H9 (cell line): Measurements from ENCODE around the gene FCAMR. TPM values are rescaled to one million over a fixed set of nuclear protein-coding genes. Genes with fewer than 3 reads are reported as not detected.

Experiments
- DNase-seq: peaks from one replicate; pipeline ENCODE4 v3.0.0-alpha.2; 2017
- H2AFZ ChIP-seq: one replicate; pipeline ENCODE4 v1.6.1; 2013; ENCODE audit warnings: mild to moderate bottlenecking, low read length, control low read depth, moderate library complexity
- H2AK5ac ChIP-seq: 2 replicates; pipeline ENCODE4 v1.6.1; 2013; ENCODE audit warnings: low read length, control low read depth, mixed read lengths; ENCODE audit not compliant: insufficient read length
- H2BK120ac ChIP-seq: one replicate; pipeline ENCODE4 v1.6.1; 2013; ENCODE audit warnings: low read depth, mild to moderate bottlenecking, low read length, control low read depth, inconsistent platforms; ENCODE audit not compliant: poor library complexity, severe bottlenecking
- H2BK12ac ChIP-seq: 2 replicates; pipeline ENCODE4 v1.6.1; 2013; ENCODE audit warnings: low read length, control low read depth, mixed read lengths, low read depth; ENCODE audit not compliant: insufficient read length
- H2BK15ac ChIP-seq: 2 replicates; pipeline ENCODE4 v1.6.1; 2013; ENCODE audit warnings: low read depth, low read length, control low read depth
- H2BK20ac ChIP-seq: one replicate; pipeline ENCODE4 v1.6.1; 2013; ENCODE audit warnings: low read depth, mild to moderate bottlenecking, low read length, control low read depth, inconsistent platforms; ENCODE audit not compliant: poor library complexity, severe bottlenecking
- H2BK5ac ChIP-seq: 2 replicates; pipeline ENCODE4 v1.6.1; 2013; ENCODE audit warnings: low read length, control low read depth, mixed read lengths; ENCODE audit not compliant: insufficient read length
- H3K14ac ChIP-seq: 2 replicates; pipeline ENCODE4 v1.6.1; 2013; ENCODE audit warnings: low read length, control low read depth; ENCODE audit not compliant: insufficient read depth
- H3K18ac ChIP-seq: 2 replicates; pipeline ENCODE4 v1.6.1; 2013; ENCODE audit warnings: low read depth, mild to moderate bottlenecking, mixed read lengths, low read length, control low read depth; ENCODE audit not compliant: insufficient read length
- H3K23ac ChIP-seq: 2 replicates; pipeline ENCODE4 v1.6.1; 2013; ENCODE audit warnings: low read length, control low read depth, mixed read lengths, low read depth; ENCODE audit not compliant: insufficient read length
- H3K23me2 ChIP-seq: 2 replicates; pipeline ENCODE4 v1.6.1; 2013; ENCODE audit warnings: low read depth, mild to moderate bottlenecking, mixed read lengths, low read length, control low read depth; ENCODE audit not compliant: insufficient read length, poor library complexity, severe bottlenecking
- H3K27ac ChIP-seq: 2 replicates; pipeline ENCODE4 v1.5.1; 2013; ENCODE audit warnings: low read length, control low read depth, mixed read lengths, low read depth; ENCODE audit not compliant: insufficient read length
- H3K27me3 ChIP-seq: 2 replicates; pipeline ENCODE4 v1.6.1; 2013; ENCODE audit warnings: low read length, control low read depth, inconsistent platforms; ENCODE audit not compliant: insufficient read depth
- H3K4ac ChIP-seq: 2 replicates; pipeline ENCODE4 v1.6.1; 2013; ENCODE audit warnings: low read depth, mild to moderate bottlenecking, control low read depth, inconsistent platforms, low read length, moderate library complexity
- H3K4me1 ChIP-seq: 2 replicates; pipeline ENCODE4 v1.6.1; 2013; ENCODE audit warnings: low read length, control low read depth, inconsistent platforms; ENCODE audit not compliant: insufficient read depth
- H3K4me2 ChIP-seq: 2 replicates; pipeline ENCODE4 v1.6.1; 2013; ENCODE audit warnings: low read length, control low read depth, mixed read lengths; ENCODE audit not compliant: insufficient read length, insufficient read depth
- H3K56ac ChIP-seq: 2 replicates; pipeline ENCODE4 v1.6.1; 2013; ENCODE audit warnings: low read depth, mild to moderate bottlenecking, mixed read lengths, low read length, control low read depth; ENCODE audit not compliant: insufficient read length
- H3K79me1 ChIP-seq: 2 replicates; pipeline ENCODE4 v1.6.1; 2013; ENCODE audit warnings: low read depth, mild to moderate bottlenecking, moderate library complexity, low read length, control low read depth, inconsistent platforms; ENCODE audit not compliant: insufficient read depth, poor library complexity, severe bottlenecking
- H3K79me2 ChIP-seq: 2 replicates; pipeline ENCODE4 v1.6.1; 2013; ENCODE audit warnings: low read length, control low read depth, inconsistent platforms; ENCODE audit not compliant: insufficient read depth
- H3K9ac ChIP-seq: 2 replicates; pipeline ENCODE4 v1.6.1; 2013; ENCODE audit warnings: low read length, control low read depth, mixed read lengths; ENCODE audit not compliant: insufficient read length; ENCODE audit errors: extremely low read depth
- H3K9me3 ChIP-seq: one replicate; pipeline ENCODE4 v1.6.1; 2013; ENCODE audit warnings: low read depth, low read length, inconsistent platforms; ENCODE audit not compliant: control insufficient read depth
- H3T11ph ChIP-seq: one replicate; pipeline ENCODE4 v1.6.1; 2013; ENCODE audit warnings: mild to moderate bottlenecking, low read length, control low read depth, inconsistent platforms
- H4K20me1 ChIP-seq: one replicate; pipeline ENCODE4 v1.6.1; 2013; ENCODE audit not compliant: control insufficient read depth, insufficient read length, insufficient read depth
- H4K5ac ChIP-seq: 2 replicates; pipeline ENCODE4 v1.6.1; 2013; ENCODE audit warnings: low read depth, mild to moderate bottlenecking, mixed read lengths, low read length, control low read depth; ENCODE audit not compliant: insufficient read length
- H4K8ac ChIP-seq: replicated peaks from 2 replicates; pipeline ENCODE4 v1.6.1; 2013; ENCODE audit warnings: low read length, control low read depth, mixed read lengths, low read depth; ENCODE audit not compliant: insufficient read length
- H4K91ac ChIP-seq: 2 replicates; pipeline ENCODE4 v1.6.1; 2013; ENCODE audit warnings: low read depth, mild to moderate bottlenecking, moderate library complexity, mixed read lengths, low read length, control low read depth; ENCODE audit not compliant: insufficient read length
- H3K27ac Mint-ChIP-seq, 3 experiments: 2 replicates in 2 of 3; 3 replicates in 1 of 3; pipeline ENCODE4 v1.8.0; 2020 to 2021; ENCODE audit warnings: mixed read lengths in 3 of 3, mild to moderate bottlenecking in 1 of 3, moderate library complexity in 1 of 3
- H3K27me3 Mint-ChIP-seq: 2 replicates; pipeline ENCODE4 v1.8.0; 2021; ENCODE audit warnings: low read depth, mild to moderate bottlenecking, moderate library complexity, mixed read lengths
- H3K36me3 Mint-ChIP-seq, 3 experiments: 2 replicates in 2 of 3; 3 replicates in 1 of 3; pipeline ENCODE4 v1.8.0; 2020 to 2021; ENCODE audit warnings: low read depth in 3 of 3, mixed read lengths in 3 of 3; ENCODE audit not compliant: insufficient read depth in 1 of 3
- H3K4me1 Mint-ChIP-seq, 2 experiments: 2 replicates each; pipeline ENCODE4 v1.8.0; 2020; ENCODE audit warnings: mixed read lengths in 2 of 2
- H3K4me3 Mint-ChIP-seq, 2 experiments: 2 replicates in 1 of 2; 3 replicates in 1 of 2; pipeline ENCODE4 v1.8.0; 2020 to 2021; ENCODE audit warnings: mild to moderate bottlenecking in 2 of 2, mixed read lengths in 2 of 2, moderate library complexity in 1 of 2
- H3K9me3 Mint-ChIP-seq, 2 experiments: 2 replicates in 1 of 2; 3 replicates in 1 of 2; pipeline ENCODE4 v1.8.0; 2020; ENCODE audit warnings: mild to moderate bottlenecking in 2 of 2, mixed read lengths in 2 of 2, moderate library complexity in 1 of 2
- WGBS: extraction: QIAGEN DNeasy Blood & Tissue Kit; methylation state at CpG from one replicate; pipeline ENCODE4 v1.1.7; 2013; ENCODE audit warnings: missing lambda C conversion rate, low lambda C conversion rate, mixed read lengths; ENCODE audit not compliant: insufficient read length; ENCODE audit errors: extremely low coverage; 5-methylcytosine and 5-hydroxymethylcytosine counted together
- total RNA-seq: library from RNA; stranded (reverse); gene quantifications from 2 replicates; pipeline ENCODE4 v1.2.1, GENCODE V29; 2021
- TF ChIP-seq, protein P1 (sequence below): fragments of 200-600 bp; sonication (generic); conservative IDR thresholded peaks from 3 replicates; pipeline ENCODE4 v1.8.0; 2021; ENCODE audit warnings: antibody characterized with exemption, mild to moderate bottlenecking

Gene FCAMR
- total RNA-seq, 1 experiment from 2014 or later = not detected

DNA sequence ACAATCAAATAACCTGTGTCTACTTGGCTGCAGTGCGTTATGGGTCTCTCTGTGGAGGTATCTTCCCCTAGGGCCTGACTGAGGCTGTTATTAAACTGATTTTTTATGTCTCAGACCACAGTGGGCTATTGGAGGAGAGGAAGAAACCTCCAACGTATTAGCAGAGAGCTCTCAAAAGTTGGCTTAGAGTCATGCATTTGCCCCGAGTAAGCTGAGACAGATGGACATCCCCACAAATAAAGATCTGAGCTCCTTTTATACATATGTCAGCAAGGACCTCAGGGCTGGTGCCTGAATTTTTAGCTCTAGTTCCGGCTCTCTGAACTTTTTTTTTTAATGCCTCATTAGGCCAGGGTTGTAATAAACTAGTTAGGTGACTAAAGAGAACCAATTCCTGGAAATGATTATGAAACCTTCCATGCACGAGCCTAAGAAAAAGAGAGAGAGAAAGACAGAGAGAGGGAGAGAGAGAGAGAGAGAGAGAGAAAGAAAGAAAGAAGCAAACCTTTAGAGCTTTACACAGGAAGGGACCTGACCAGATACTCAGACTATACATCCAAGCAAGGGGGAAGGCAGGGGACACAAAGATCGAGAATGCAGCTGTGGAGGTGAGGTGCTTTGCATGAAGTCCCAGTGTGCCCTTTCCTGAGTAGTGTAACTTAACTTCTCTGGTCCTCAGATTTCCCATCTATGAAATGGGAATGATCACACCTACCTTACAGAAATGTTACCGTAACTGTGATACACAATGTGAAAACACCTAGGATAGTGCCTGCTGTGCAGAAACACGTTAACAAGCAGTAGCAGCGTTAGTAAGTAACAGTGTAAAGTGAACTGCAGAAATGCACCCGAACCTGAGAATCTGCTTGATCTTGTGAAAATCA lies 15.6 kb downstream of the FCAMR start:
- Histone ChIP-seq H2BK12ac (no peak overlapping the region), H2BK15ac (no peak overlapping the region), H2AFZ (no peak overlapping the region), H3K79me1 (no peaks in the 10 kb centered on the region), H3K27me3 (no peaks in the 10 kb centered on the region), H3K9me3 (no peaks in the 10 kb centered on the region), H2BK120ac (no peak overlapping the region), H3K23me2 (no peaks in the 10 kb centered on the region), H3K56ac (no peak overlapping the region), H3K4me1 (no peaks in the 10 kb centered on the region), H2BK5ac (no peak overlapping the region), H3K18ac (no peak overlapping the region), H3K14ac (no peak overlapping the region), H3K23ac (no peak overlapping the region), H4K20me1 (no peaks in the 10 kb centered on the region), H3K9ac (no peak overlapping the region), H4K8ac (no peak overlapping the region), H3K4me2 (no peak overlapping the region), H4K5ac (no peak overlapping the region), H3K4ac (no peak overlapping the region), H3K27ac (no peak overlapping the region), H2AK5ac (no peak overlapping the region), H4K91ac (no peak overlapping the region), H3K79me2 (no peaks in the 10 kb centered on the region), H2BK20ac (no peak overlapping the region), H3T11ph (no peak overlapping the region)
- no peak for DNase-seq
- no CpG with 5 or more reads among the region's 10 CpGs for WGBS
- peaks cover 0 to 6% of the 10 kb centered on the region in 2 experiments; a peak in 2 of 4 replicates for H3K4me1 Mint-ChIP-seq
- no peaks in the 10 kb centered on the region; a peak in 1 of 7 replicates for H3K36me3 Mint-ChIP-seq
- no peaks in the 10 kb centered on the region for H3K9me3 Mint-ChIP-seq
- H3K27me3 Mint-ChIP-seq = peaks cover 18% of the 10 kb centered on the region
- H3K27ac Mint-ChIP-seq = peak overlapping the region in 1 of 3 experiments; percentile 50; a peak in 1 of 7 replicates
- TF ChIP-seq, protein P1, sequence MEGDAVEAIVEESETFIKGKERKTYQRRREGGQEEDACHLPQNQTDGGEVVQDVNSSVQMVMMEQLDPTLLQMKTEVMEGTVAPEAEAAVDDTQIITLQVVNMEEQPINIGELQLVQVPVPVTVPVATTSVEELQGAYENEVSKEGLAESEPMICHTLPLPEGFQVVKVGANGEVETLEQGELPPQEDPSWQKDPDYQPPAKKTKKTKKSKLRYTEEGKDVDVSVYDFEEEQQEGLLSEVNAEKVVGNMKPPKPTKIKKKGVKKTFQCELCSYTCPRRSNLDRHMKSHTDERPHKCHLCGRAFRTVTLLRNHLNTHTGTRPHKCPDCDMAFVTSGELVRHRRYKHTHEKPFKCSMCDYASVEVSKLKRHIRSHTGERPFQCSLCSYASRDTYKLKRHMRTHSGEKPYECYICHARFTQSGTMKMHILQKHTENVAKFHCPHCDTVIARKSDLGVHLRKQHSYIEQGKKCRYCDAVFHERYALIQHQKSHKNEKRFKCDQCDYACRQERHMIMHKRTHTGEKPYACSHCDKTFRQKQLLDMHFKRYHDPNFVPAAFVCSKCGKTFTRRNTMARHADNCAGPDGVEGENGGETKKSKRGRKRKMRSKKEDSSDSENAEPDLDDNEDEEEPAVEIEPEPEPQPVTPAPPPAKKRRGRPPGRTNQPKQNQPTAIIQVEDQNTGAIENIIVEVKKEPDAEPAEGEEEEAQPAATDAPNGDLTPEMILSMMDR = no peak
- H3K4me3 Mint-ChIP-seq = no peak overlapping the region
